Lower leg skin (tissue), 3 donors: ENCODE results near the gene LNPK.

Experiments used
- CTCF ChIP-seq, 3 donors: fragments of 450-650 bp; IDR thresholded peaks; one replicate each; pipeline ENCODE4 v1.5.1; 2016; ENCODE audit warnings: antibody characterized with exemption in 3 of 3, mild to moderate bottlenecking in 3 of 3, moderate library complexity in 2 of 3
- POLR2A ChIP-seq, 2 donors: fragments of 450-650 bp; IDR thresholded peaks; one replicate each; pipeline ENCODE4 v1.6.1; 2016 to 2017; ENCODE audit warnings: antibody characterized with exemption in 2 of 2, mild to moderate bottlenecking in 1 of 2, moderate library complexity in 1 of 2

GRCh38 chr2:175890636-175891242, 111.3 kb downstream of the LNPK start:
- TF ChIP-seq CTCF (IDR thresholded peaks at IDR 0.05), result no peak
- no peak for TF ChIP-seq POLR2A (IDR thresholded peaks at IDR 0.05)
